Measurements from ENCODE around the gene NUAK1.

GRCh38 chr12:106051853-106052531 is 86.8 kb downstream of the NUAK1 start:
- TF ChIP-seq CTCF (IDR thresholded peaks at IDR 0.05) (no peak), EP300 (IDR thresholded peaks at IDR 0.05; ENCODE audit: low read depth) (no peak), POLR2A (IDR thresholded peaks at IDR 0.05) (no peak)
